GM18951 (cell line): Measurements from ENCODE around the gene H2BK1.

Experiments used
- POLR2A ChIP-seq: IDR thresholded peaks from 4 replicates; pipeline ENCODE4 v1.6.1; 2011; ENCODE audit warnings: mild to moderate bottlenecking; ENCODE audit not compliant: insufficient read length, insufficient read depth; ENCODE audit errors: extremely low read depth
- in situ Hi-C: fragments of 300-500 bp; cut with MboI; formaldehyde crosslinking; loops from one replicate; pipeline ENCODE4 v1.12.0; 2022; ENCODE audit warnings: low sequenced_read_pairs, mixed read lengths, inconsistent platforms; ENCODE audit not compliant: unreplicated experiment

H2BK1 gene

GRCh38 chr7:151242159-151243044 lies 32.1 kb upstream of the H2BK1 start:
- no peak for TF ChIP-seq POLR2A
- in situ Hi-C loops, result no loop called here

GRCh38 chr7:151241755-151242096 lies 31.4 kb upstream of the H2BK1 start:
- TF ChIP-seq POLR2A, result no peak
- in situ Hi-C loops, result no loop called here

- TF ChIP-seq POLR2A, result no peak
- in situ Hi-C loops, result no loop called here
Observed at GRCh38 chr7:151240942-151241754, 30.9 kb upstream of the H2BK1 start.

GRCh38 chr7:151240536-151240935 lies 30.2 kb upstream of the H2BK1 start:
- no peak for TF ChIP-seq POLR2A
- in situ Hi-C loops, result no loop called here

GRCh38 chr7:151239837-151240459 lies 29.7 kb upstream of the H2BK1 start:
- TF ChIP-seq POLR2A, result no peak
- in situ Hi-C loops, result no loop called here

GRCh38 chr7:151238924-151239836 lies 28.9 kb upstream of the H2BK1 start:
- no peak for TF ChIP-seq POLR2A
- in situ Hi-C loops, result no loop called here

- TF ChIP-seq POLR2A, result no peak
- in situ Hi-C loops, result no loop called here
Observed at GRCh38 chr7:151238190-151238810, 28.0 kb upstream of the H2BK1 start.

GRCh38 chr7:151237244-151238189 lies 27.2 kb upstream of the H2BK1 start:
- in situ Hi-C loops, result no loop called here

GRCh38 chr7:151236406-151236805 lies 26.1 kb upstream of the H2BK1 start:
- no peak for TF ChIP-seq POLR2A
- in situ Hi-C loops, result no loop called here

More at GRCh38 chr7:151237244-151238189, 27.2 kb upstream of the H2BK1 start:
- TF ChIP-seq POLR2A, result peak; percentile 21

- no peak for TF ChIP-seq POLR2A
- in situ Hi-C loops, result no loop called here
Observed at GRCh38 chr7:151235091-151235787, 25.0 kb upstream of the H2BK1 start.

- no peak for TF ChIP-seq POLR2A
- in situ Hi-C loops, result no loop called here
Observed at GRCh38 chr7:151233804-151234203, 23.5 kb upstream of the H2BK1 start.
